Measurements from ENCODE around the gene AKIRIN1.
A peak's percentile ranks its signal among the peaks of the same experiment; 100 is the strongest.
"Not testable (repeated sequence)": the region's sequence is repeated elsewhere in the genome, so short reads cannot be mapped to it uniquely, and the experiment has no call there.

Gene AKIRIN1

DNA sequence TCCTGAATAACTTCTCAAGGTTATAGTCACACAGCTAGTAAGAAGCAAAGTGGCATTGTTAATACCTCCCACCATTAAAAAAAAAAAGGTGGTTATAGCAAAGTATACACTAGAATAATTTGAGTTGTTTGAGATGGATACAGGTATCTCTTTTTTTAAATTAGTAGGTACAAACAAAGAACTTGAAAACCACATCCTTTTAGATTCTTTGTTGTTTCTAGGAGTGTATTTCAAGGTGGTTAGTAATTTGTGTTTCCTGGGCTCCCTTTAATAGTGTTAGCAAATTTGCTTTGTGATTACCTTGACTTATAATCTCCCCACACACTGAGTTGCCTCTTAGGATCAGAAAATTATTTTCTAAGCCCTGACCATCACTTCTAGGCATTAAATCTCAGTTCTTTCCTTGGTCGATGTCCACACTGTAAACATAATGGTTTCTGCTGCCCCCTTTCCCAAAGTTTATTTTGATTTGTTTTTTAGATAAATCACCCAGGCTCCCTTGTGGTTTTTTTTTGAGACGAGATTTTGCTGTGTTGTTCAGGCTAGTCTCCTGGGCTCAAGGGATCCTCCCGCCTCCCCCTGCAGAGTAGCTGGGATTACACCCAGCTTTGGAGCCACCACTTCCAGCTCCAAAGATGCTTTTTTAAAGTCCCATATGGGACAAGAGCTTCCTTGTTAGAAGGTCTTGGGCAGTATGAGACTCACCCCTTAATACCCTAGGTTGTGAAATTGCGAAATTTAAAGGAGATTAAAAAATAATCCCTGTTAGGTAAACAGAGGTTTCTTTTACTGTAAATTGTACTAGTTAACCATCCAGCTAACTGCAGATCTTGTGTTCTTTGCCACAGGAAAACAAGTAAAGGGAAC, 6.2 kb downstream of the AKIRIN1 start:
- DNase-seq = no peak

DNA sequence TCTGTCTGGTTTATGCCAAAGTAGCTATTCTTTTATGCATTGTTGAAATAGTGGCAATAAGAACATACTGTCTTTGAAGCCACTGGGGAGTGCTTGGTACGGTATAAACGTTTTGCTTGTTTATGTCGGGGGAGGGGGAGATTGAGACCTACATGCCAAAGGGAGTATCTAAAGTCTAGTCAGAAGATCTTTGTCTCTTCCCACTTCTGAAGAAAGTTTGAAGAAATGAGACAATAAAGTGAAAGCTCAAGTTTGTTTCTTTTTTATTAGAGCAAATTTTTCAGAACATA, 6.8 kb downstream of the AKIRIN1 start:
- DNase-seq = no peak

DNA sequence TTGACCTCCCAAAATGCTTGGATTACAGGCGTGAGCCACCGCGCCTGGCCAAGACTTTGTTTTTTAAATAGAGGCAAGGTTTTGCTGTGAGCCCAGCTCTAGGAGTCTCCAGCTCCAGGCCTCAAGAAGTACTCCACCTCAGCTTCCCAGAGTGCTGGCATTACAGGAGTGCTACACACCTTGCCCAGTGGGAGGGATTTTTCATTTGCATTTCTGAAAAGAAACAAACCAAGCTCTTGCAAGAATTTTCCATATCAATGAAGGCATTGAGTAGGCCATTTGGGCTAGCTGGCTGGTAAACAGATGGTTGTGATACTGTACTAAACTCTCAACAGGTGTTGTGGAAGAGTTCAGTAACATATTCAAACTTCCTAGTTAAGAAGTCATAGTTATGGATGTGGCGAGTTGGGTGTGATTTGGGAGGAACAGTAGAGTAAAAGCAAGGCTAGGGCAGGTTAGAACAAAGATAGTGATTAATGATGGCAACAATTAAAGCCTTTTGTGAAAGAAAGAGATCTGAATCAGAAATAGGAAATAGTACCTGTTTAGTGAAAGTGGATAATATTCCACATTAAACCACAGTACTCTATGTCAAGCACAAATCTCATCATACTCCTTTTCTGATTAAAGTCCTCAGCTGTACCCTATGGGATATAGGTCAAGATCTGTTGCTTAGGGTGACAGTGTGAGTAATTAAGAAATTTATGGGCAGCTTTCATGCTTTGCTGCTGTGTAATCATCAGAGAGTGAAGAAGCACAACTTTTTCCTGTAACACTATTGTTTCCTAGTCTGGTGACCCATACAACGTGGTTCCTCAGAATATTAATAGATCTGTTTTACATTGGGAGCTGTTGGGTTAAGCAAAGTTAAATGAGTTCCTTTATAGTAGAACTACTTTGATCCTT, 10.7 kb downstream of the AKIRIN1 start:
- no peak for DNase-seq

- no peak for DNase-seq
Measured at GRCh38 chr1:39003281-39003680, 12.2 kb downstream of the AKIRIN1 start.

DNA sequence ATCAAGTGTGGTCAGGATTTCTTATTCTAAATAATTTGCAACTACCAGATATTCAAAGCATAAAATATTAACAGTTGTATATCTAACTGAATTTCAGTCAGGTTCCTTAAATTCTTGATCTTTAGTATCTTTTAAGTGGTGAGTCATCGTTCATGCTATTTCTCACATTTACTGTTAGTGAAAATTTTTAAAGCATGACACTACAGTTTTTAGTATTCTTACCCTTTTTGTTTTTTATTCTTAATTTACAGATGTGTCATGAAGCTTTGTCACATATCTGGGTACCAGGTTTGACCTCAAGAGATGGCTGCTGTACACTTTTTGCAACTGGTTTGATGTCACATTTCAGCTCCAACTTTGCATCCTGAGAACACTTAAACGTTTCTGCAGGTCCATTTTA, 12.7 kb downstream of the AKIRIN1 start:
- no peak for DNase-seq

GRCh38 chr1:39006287-39006686, 15.2 kb downstream of the AKIRIN1 start:
- DNase-seq = no peak

DNA sequence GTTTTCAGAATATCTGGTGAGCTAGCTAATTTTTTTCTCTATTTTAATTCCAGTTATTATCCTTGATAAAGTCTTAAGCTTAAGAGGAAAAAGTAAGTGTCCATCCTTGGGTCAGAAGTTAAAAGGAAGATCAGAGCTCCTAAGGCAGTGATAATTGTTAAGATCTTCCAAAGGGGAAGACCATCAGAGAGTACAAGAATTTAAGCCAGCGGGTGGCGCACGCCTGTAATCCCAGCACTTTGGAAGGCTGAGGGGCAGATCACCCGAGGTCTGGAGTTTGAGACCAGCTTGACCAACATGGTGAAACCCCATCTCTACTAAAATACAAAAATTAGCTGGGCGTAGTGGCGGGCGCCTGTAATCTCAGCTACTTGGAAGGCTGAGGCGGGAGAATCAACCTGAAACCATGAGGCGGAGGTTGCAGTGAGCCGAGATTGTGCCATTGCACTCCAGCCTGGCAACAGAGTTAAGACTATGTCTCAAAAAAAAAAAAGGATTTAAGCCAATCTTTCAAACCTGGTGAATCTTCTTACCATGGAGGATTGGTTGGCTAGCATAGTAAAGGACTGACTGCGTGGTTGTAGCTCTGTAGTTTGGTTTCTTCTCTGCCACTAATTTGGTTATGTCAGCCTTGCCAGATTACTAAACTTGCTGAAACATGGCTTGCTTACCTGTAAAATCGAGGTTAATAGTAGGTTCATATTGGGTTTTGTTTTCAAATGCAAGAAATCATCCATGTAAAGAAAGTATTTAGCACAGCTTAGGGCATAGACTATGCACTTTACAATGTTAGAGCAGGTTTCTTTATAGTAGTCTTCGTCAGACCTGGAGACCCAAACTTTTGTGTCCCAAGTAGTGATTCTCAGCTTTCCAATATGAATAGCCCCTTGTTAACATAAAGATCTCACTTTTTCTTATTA, 15.9 kb downstream of the AKIRIN1 start:
- no peak for DNase-seq

DNA sequence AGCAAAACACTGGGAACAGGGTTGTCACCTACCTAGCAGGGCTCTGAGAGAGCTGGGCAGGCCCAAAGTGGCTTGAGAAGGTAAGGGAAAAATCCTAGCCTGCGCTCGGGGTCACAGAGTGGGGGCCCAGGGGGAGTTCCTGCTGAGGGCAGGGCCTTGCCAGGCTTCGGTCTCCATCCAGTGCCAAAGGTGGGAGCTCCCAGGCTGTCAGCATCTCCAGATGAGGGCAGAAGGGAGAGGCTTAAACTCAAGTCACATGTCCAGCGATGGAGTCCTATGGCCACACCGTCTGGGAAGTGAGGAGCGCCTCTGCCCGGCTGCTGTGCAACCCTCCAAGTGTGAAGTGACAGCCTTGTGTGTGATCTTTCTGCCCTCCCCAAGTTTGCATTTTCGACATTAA, 23.9 kb downstream of the AKIRIN1 start:
- not testable (repeated sequence) for DNase-seq

DNA sequence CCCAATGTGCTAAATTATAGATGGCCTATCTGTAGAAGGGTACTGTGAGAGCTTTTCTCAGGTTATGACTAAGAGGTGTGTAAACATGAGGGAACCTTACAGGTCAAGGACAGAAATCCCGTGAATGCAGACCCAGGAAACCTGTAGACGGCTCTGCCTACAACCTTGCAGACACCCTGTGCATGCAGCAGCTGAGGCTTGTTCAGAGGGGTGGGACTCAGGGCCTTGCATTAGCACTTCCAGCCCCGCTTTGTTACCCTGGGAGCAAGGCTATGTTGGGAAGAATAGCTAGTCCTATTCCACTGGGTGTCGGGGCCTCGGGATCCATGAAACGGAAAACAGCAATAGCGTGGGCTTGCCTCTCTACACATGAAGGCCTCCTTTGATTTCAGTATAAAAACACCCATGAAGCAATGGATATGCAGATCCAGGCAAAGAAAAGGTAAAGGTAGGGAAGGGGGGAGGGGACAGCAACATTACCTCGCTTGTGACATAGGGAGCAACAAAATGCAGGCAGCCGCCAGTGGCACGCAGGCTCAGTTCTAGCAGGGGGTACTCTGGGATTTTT, 25.6 kb downstream of the AKIRIN1 start:
- no peak for DNase-seq

- DNase-seq = no peak
Measured at GRCh38 chr1:39017266-39017665, 26.2 kb downstream of the AKIRIN1 start.

GRCh38 chr1:39020494-39020893, 29.4 kb downstream of the AKIRIN1 start:
- not testable (repeated sequence) for DNase-seq

DNA sequence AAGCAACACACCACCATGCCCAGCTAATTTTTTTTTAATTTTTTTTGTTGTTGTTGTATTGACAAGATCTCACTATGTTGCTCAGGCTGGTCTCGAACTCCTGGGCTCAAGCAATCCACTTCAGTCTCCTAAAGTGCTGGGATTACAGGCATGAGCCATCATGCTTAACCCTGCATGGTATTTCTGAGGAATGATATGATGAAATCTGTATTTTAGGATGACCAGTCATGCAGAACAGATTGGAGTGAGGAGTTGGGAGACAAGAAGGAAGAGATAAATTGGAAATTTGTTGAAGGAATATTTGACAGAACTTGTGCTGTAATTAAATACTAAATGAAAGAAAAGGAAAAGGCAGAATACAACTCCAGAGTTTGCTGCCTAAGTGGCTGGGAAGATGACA, 30.4 kb downstream of the AKIRIN1 start:
- DNase-seq = no peak

GRCh38 chr1:39023140-39023539, 32.1 kb downstream of the AKIRIN1 start:
- DNase-seq = no peak

DNA sequence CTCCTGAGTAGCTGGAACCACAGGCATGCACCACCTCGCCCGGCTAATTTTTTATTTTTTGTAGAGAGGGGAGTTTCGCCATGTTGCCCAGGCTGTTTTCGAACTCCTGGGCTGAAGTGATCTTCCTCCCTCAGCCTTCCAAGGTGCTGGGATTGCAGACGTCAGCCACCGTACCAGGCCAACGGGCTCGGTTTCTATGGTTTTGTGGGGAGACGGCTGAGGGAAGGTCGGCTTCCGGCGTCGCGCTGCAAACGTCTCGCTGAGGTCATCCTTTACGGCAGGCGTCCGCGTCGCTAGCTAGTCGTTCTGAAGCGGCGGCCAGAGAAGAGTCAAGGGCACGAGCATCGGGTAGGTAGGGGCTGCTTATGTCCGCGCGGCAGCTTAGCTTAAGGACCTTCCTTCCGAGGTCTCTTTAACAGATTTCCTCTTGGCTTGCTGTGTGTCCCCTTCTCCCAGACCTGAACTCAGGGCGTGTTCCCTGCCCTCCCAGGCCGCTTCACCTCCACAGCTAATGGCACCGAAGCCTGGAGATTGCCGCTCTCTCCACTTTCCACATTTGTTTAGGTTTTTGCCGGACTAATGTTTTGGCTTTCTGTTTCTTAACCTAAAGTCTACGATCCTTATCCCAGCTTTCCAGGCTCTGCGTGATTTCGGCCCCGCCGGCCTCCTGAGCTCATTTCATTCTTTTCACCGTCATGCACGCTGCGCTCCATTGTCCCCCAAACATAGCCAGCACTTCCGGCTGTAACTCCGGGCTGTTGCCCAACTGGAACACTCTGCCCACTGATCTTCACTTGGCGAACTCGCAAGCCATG, 35.2 kb downstream of the AKIRIN1 start, which contains the start of gene NDUFS5:
NDUFS5 (plus strand) TSS at position 300 of the 815 bp plus-strand sequence. CDS start 2,375 bp downstream, outside the sequence.
- peak; percentile 69 for DNase-seq

GRCh38 chr1:39026866-39027507, 35.9 kb downstream of the AKIRIN1 start:
- DNase-seq = no peak

DNA sequence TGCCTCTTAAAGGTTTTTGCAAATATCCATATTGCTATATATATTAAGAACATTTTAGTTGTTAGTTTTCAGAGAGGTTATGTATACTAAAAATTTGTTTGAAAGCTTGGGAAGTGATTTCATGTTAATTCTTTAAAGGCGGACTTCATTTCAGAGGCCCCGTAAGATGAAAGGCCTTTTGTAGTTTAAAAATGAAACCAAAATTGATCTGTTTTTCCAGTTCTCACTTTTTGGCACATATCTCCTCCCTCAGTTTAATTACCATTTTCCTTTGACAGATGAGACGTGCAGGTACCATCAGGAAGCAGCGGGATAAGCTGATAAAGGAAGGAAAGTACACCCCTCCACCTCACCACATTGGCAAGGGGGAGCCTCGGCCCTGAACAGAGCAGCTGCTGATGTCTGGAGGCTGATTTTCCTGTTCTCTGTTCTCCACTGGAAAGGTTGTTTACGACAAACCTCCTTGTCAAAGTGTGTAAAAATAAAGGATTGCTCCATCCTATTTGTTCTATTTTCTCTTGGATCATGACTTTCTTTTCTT, 43.1 kb downstream of the AKIRIN1 start:
- DNase-seq = no peak

DNA sequence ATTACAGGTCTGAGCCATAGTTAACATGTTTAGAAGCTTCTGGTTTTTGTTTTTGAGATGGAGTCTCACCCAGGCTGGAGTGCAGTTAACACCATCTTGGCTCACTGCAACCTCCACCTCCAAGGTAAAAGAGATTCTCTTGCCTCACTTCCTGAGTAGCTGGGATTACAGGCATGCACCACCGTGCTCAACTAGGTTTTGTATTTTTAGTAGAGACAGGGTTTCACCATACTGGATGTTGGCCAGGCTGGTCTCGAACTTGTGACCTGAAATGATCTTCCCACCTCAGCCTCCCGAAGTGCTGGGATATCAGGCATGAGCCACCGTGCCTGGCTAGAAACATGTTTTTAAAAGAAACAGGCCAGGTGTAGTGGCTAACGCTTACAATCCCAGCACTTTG, 45.6 kb downstream of the AKIRIN1 start:
- no peak for DNase-seq

GRCh38 chr1:39043513-39043912, 52.4 kb downstream of the AKIRIN1 start:
- DNase-seq = peak; percentile 19

GRCh38 chr1:39044762-39045161, 53.7 kb downstream of the AKIRIN1 start:
- DNase-seq = no peak

- DNase-seq = no peak
Measured at GRCh38 chr1:39045231-39045630, 54.2 kb downstream of the AKIRIN1 start.
